GM10847 (cell line): ENCODE data around the gene BOC.

Experiments used
- POLR2A ChIP-seq: IDR thresholded peaks from 2 replicates; pipeline ENCODE4 v1.6.1; 2011; ENCODE audit not compliant: insufficient read length; ENCODE audit errors: extremely low read depth

Gene BOC

GRCh38 chr3:113211330-113212149, at the start of gene BOC:
Gene BOC, plus strand, starts transcription at chr3:113211557. Its CDS starts 38,246 bp downstream, at chr3:113249803.
- TF ChIP-seq POLR2A: no peak

- TF ChIP-seq POLR2A: no peak
These were observed 49.7 kb upstream of the BOC start for GRCh38 chr3:113161661-113162060.

GRCh38 chr3:113163152-113163551, 48.2 kb upstream of the BOC start:
- TF ChIP-seq POLR2A: no peak

- no peak for TF ChIP-seq POLR2A
These were observed 45.5 kb upstream of the BOC start for GRCh38 chr3:113165841-113166240.

- TF ChIP-seq POLR2A: no peak
These were observed 45.0 kb upstream of the BOC start for GRCh38 chr3:113166357-113166718.

- no peak for TF ChIP-seq POLR2A
These were observed 44.5 kb upstream of the BOC start for GRCh38 chr3:113166719-113167492.

- TF ChIP-seq POLR2A: no peak
These were observed 43.2 kb upstream of the BOC start for GRCh38 chr3:113167825-113168801.

- no peak for TF ChIP-seq POLR2A
These were observed 41.4 kb upstream of the BOC start for GRCh38 chr3:113169891-113170452.

GRCh38 chr3:113170771-113171170, 40.6 kb upstream of the BOC start:
- no peak for TF ChIP-seq POLR2A

- TF ChIP-seq POLR2A: no peak
These were observed 38.3 kb upstream of the BOC start for GRCh38 chr3:113173102-113173501.

- TF ChIP-seq POLR2A: no peak
These were observed 37.1 kb upstream of the BOC start for GRCh38 chr3:113174304-113174703.

GRCh38 chr3:113174801-113175485, 36.4 kb upstream of the BOC start:
- no peak for TF ChIP-seq POLR2A

GRCh38 chr3:113177526-113177925, 33.8 kb upstream of the BOC start:
- no peak for TF ChIP-seq POLR2A

- TF ChIP-seq POLR2A: no peak
These were observed 32.0 kb upstream of the BOC start for GRCh38 chr3:113179235-113179824.
